Liver (tissue), 3 donors: Measurements from ENCODE around the gene AOAH.

Experiments
- CTCF ChIP-seq: fragments of 150-350 bp; IDR thresholded peaks from 2 replicates; pipeline ENCODE4 v1.5.1; 2017; ENCODE audit warnings: improper control_type of control experiment, low read depth, low read length; ENCODE audit not compliant: missing input control
- EGR1 ChIP-seq, 2 donors: IDR thresholded peaks; 2 replicates each; pipeline ENCODE4 v1.6.1; 2016 to 2018; ENCODE audit warnings: antibody characterized with exemption in 2 of 2, low read depth in 2 of 2
- HNF4A ChIP-seq, 2 donors: conservative IDR thresholded peaks; 2 replicates each; pipeline ENCODE4 v1.6.1; 2016; ENCODE audit warnings: antibody characterized with exemption in 2 of 2, mild to moderate bottlenecking in 2 of 2
- JUND ChIP-seq, 2 donors: IDR thresholded peaks; 2 replicates each; pipeline ENCODE4 v1.6.1; 2016; ENCODE audit warnings: antibody characterized with exemption in 2 of 2
- RAD21 ChIP-seq, 2 donors: IDR thresholded peaks; 2 replicates each; pipeline ENCODE4 v1.6.1; 2016; ENCODE audit warnings: antibody characterized with exemption in 2 of 2, mild to moderate bottlenecking in 2 of 2
- REST ChIP-seq: IDR thresholded peaks from 2 replicates; pipeline ENCODE4 v1.6.1; 2016; ENCODE audit warnings: antibody characterized with exemption, mild to moderate bottlenecking
- SP1 ChIP-seq: IDR thresholded peaks from 2 replicates; pipeline ENCODE4 v1.6.1; 2018; ENCODE audit warnings: antibody characterized with exemption, mild to moderate bottlenecking
- TAF1 ChIP-seq: conservative IDR thresholded peaks from 2 replicates; pipeline ENCODE4 v1.6.1; 2016; ENCODE audit warnings: antibody characterized with exemption, mild to moderate bottlenecking
- TF ChIP-seq, protein P1 (sequence below): IDR thresholded peaks from 2 replicates; pipeline ENCODE4 v1.6.1; 2016; ENCODE audit warnings: antibody characterized with exemption
- donor health status: healthy.
- donor health status: healthy.

- TF ChIP-seq CTCF (no peak), JUND (IDR thresholded peaks at IDR 0.05) (no peak), REST (no peak), EGR1 (IDR thresholded peaks at IDR 0.05; ENCODE audit: low read depth in 2 of 2) (no peak), RAD21 (IDR thresholded peaks at IDR 0.05) (no peak), HNF4A (conservative IDR thresholded peaks at IDR 0.05) (no peak), SP1 (no peak), TAF1 (no peak)
- TF ChIP-seq, protein P1, sequence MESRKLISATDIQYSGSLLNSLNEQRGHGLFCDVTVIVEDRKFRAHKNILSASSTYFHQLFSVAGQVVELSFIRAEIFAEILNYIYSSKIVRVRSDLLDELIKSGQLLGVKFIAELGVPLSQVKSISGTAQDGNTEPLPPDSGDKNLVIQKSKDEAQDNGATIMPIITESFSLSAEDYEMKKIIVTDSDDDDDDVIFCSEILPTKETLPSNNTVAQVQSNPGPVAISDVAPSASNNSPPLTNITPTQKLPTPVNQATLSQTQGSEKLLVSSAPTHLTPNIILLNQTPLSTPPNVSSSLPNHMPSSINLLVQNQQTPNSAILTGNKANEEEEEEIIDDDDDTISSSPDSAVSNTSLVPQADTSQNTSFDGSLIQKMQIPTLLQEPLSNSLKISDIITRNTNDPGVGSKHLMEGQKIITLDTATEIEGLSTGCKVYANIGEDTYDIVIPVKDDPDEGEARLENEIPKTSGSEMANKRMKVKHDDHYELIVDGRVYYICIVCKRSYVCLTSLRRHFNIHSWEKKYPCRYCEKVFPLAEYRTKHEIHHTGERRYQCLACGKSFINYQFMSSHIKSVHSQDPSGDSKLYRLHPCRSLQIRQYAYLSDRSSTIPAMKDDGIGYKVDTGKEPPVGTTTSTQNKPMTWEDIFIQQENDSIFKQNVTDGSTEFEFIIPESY, result no peak
Measured at GRCh38 chr7:36724996-36725395, 702 bp upstream of the AOAH start.
